GM18867 (cell line): Measurements from ENCODE around the gene MEI1.
"Not testable (repeated sequence)": the region's sequence is repeated elsewhere in the genome, so short reads cannot be mapped to it uniquely, and the experiment has no call there.

Experiments used
- ATAC-seq: cut with Tn5 transposase; IDR thresholded peaks from one replicate; pipeline ENCODE4 v1.9.1; 2021; ENCODE audit warnings: mild to moderate bottlenecking, moderate library complexity; ENCODE audit not compliant: unreplicated experiment

Gene MEI1, protein sequence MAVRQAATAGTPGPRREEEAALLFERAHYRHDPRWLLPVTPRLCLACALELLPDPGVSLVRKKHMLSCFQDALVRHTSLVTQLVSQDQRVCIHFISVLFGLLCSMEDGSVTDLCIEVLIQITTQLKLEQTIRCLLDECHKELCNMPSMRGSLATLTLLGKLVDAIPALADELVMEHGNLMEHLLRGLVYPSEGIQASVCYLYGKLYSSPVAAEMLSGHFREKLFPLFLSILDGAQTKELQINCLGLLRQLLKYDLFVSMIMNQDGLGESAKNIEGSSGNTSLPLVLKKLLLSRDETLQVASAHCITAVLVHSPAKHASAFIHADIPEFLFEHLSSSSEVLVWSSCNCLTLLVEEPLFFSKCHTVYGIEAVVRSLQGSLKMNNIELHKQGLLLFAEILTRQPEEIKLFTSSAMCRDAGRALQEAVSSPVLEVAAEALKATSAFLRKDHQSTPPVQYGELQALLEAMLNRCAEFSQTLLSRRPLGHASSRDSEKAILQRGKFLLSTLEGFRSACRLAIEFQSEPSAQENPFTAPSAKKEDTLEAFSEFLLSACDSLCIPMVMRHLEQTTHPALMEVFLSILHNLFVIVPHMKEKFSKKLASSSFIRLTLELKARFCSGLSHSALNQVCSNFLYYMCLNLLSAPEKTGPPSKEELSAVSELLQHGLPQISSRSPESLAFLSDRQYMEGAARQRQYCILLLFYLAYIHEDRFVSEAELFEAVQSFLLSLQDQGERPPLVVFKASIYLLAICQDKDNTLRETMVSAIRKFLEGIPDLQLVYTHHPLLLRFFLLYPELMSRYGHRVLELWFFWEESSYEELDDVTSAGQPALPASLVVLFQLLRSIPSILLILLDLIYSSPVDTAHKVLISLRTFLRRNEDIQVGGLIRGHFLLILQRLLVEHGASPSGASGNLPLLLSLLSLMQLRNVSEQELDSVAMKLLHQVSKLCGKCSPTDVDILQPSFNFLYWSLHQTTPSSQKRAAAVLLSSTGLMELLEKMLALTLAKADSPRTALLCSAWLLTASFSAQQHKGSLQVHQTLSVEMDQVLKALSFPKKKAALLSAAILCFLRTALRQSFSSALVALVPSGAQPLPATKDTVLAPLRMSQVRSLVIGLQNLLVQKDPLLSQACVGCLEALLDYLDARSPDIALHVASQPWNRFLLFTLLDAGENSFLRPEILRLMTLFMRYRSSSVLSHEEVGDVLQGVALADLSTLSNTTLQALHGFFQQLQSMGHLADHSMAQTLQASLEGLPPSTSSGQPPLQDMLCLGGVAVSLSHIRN

GRCh38 chr22:41699264-41700107 is at the start of gene MEI1:
Gene MEI1, plus strand, starts transcription at chr22:41699503. Its CDS starts 36 bp downstream, at chr22:41699539.
- ATAC-seq, result no peak

DNA sequence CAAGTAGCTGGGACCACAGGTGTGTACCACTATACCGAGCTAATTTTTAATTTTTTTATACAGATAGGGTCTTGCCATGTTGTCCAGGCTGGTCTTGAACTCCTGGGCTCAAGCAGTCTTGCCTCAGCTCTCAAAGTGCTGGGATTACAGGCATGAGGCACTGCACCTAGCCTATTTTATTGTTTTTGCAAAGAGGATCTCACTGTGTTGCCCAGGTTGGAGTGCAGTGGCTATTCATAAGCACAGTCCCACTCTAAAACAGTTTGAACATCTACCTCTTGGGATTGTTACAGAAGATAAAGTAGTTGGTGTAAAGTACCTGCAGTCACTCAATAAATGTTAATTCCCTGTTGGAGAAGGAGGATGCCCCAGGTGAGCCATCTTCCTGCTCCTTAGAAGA is 49.1 kb upstream of the MEI1 start:
- no peak for ATAC-seq

- no peak for ATAC-seq
Observed at GRCh38 chr22:41650821-41651220, 48.5 kb upstream of the MEI1 start.

DNA sequence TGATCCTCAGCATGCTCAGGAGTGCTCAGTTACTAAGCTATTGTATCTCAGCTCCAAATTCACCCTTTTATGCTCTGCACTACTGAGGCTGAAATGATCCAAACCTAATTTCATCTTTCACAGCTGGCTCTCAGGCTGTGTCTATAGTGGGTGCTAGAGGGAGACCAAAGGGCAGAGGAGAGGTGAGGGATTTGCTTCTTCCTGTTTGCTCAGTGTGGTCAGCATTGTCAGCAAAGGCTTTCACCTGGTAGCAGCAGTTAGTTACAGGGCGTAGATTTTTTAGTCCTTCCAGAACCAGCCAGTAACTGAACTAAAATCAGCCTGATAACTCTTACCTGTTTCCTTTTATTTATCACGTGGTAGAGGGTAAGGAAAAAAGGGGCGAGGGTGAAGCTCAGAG is 45.0 kb upstream of the MEI1 start:
- ATAC-seq, result no peak

GRCh38 chr22:41656556-41656955 is 42.7 kb upstream of the MEI1 start:
- ATAC-seq, result no peak

DNA sequence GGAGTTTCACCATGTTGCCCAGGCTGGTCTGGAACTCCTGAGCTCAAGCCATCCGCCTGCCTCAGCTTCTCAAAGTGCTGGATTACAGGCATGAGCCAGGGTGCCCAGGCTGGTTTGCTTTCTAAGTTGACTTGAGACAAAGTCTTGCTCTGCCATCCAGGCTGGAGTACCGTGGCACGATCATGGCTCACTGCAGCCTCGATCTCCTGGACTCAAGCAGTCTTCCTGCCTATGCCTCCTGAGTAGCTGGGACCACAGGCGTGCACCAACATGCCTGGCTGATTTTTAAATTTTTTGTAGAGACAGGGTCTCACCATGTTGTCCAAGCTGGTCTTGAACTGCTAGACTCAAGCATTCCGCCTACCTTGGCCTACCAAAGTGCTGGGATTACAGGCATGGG is 41.6 kb upstream of the MEI1 start:
- no peak for ATAC-seq

GRCh38 chr22:41658869-41659268 is 40.4 kb upstream of the MEI1 start:
- no peak for ATAC-seq

DNA sequence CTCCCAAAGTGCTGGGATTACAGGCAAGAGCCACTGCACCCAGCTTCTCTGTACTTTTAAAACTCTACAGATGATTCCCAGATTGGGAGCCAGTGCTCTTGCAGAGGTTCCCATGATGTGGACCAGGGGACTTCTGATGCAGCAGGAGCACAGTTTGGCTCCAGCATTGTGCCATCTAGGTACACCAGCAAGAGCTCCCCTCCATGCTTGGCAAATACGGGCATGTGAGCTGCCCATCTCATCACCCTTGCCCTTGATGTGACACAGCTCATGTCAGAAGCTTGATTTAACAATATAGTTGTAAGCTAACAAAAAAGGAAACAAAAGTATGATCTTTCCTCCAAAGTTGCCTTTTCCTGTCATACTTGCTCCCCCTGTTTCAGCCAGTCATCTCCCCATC is 39.4 kb upstream of the MEI1 start:
- no peak for ATAC-seq

GRCh38 chr22:41660416-41660815 is 38.9 kb upstream of the MEI1 start:
- ATAC-seq, result no peak

DNA sequence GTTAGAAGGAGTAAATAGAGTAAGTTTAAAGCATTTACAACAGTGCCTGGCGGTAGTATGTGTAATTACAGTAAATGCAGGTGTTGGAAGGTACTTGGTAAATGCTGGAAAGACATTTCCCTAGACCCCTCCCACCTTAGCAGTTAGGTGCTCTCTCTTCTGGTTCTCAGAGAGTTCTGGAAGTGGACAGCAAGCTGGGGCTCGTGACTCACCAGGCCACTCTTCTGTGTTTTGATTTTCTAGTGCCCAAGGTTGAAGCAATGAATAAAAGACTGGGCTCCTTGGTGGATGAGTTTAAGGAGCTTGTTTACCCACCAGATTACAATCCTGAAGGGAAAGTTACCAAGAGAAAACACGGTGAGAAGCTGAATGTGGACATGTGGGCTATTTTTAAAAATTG is 38.2 kb upstream of the MEI1 start:
- ATAC-seq, result no peak

DNA sequence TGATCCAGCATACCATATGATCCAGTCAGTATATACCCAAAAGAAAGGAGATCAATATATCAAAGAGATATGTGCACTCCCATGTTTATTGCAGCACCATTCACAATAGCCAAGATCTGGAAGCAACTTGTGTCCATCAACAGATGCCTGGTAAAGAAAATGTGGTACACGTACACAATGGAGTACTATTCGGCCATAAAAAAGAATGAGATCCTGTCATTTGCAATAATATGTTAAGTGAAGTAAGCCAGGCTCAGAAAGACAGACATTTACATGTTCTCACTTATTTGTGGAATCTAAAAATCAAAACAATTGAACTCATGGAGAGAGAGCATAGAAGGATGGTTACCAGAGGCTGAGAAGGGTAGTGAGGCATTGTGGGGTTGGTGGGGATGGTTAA is 37.6 kb upstream of the MEI1 start:
- ATAC-seq, result no peak

- ATAC-seq, result not testable (repeated sequence)
Observed at GRCh38 chr22:41663594-41663993, 35.7 kb upstream of the MEI1 start.

DNA sequence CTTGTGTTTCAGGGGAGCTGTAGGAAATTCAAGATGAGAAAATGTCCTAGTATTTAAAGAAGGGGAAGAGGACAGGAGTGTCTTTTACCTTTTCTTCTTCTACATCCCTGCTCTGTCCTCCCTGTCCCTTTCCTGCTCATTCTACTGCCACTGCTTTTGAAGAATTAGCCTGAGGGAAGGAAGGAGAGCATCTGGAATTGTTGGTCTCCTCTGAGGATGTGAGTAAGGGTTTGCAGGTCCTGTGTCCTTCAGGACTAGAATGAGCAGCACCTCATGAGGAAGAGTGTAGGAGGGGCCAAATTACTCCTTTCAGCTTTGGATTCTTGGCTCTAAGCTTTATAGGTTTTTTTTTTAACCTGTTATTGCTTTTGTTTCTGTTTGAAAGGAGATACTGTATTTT is 34.8 kb upstream of the MEI1 start:
- ATAC-seq, result no peak

DNA sequence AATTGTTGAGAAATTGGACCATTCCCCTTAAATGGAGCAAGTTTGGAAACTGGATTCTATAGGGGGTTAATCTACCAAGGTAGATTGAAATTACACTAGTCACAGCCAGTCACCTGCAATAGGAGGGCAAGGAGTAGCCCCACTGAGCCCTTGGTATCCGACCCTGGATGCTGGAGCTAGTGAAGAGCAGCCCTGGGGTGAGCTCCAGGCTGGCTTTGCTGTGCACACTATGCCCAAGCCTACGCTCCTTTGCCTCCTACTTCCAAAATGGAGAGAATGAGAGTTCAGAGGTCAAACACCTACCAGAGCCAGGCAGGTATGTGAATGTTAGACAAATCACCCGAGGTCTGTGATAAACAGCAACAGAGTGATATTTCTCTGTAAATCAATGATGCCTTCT is 34.4 kb upstream of the MEI1 start:
- ATAC-seq, result no peak

- ATAC-seq, result no peak
Observed at GRCh38 chr22:41668971-41669911, 30.1 kb upstream of the MEI1 start.

GRCh38 chr22:41672096-41672495 is 27.2 kb upstream of the MEI1 start:
- ATAC-seq, result not testable (repeated sequence)

- ATAC-seq, result no peak
Observed at GRCh38 chr22:41672780-41673509, 26.4 kb upstream of the MEI1 start.

GRCh38 chr22:41674846-41675340 is 24.4 kb upstream of the MEI1 start:
- no peak for ATAC-seq
